ENCODE data around the gene TMEM50B.
"Not testable (repeated sequence)": the region's sequence is repeated elsewhere in the genome, so short reads cannot be mapped to it uniquely, and the experiment has no call there.

DNA sequence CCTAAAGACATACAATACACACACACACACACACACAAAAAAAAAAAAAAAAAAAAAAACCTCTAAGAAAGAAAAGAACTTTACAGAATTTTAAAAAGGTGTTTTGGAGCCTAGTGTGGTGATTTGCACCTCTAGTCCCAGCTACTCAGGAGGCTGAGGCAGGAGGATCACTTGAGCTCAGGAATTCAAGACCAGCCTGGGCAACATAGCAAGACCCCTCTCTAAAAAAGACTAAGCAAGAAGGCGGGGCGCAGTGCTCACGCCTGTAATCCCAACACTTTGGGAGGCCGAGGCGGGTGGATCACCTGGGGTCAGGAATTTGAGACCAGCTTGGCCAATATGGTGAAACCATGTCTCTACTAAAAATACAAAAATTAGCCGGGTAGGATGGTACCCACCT is 33.2 kb downstream of the TMEM50B start:
- TF ChIP-seq, protein P1, sequence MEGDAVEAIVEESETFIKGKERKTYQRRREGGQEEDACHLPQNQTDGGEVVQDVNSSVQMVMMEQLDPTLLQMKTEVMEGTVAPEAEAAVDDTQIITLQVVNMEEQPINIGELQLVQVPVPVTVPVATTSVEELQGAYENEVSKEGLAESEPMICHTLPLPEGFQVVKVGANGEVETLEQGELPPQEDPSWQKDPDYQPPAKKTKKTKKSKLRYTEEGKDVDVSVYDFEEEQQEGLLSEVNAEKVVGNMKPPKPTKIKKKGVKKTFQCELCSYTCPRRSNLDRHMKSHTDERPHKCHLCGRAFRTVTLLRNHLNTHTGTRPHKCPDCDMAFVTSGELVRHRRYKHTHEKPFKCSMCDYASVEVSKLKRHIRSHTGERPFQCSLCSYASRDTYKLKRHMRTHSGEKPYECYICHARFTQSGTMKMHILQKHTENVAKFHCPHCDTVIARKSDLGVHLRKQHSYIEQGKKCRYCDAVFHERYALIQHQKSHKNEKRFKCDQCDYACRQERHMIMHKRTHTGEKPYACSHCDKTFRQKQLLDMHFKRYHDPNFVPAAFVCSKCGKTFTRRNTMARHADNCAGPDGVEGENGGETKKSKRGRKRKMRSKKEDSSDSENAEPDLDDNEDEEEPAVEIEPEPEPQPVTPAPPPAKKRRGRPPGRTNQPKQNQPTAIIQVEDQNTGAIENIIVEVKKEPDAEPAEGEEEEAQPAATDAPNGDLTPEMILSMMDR (IDR thresholded peaks at IDR 0.05; ENCODE audit: borderline replicate concordance, extremely low read depth, low read length, poor library complexity, severe bottlenecking), result not testable (repeated sequence)
- not testable (repeated sequence) for TF ChIP-seq EZH2 (IDR thresholded peaks at IDR 0.05; ENCODE audit: borderline replicate concordance, low read depth, low read length, severe bottlenecking)
